ENCODE data around the gene INPP1.

The INPP1 gene

GRCh38 chr2:190366248-190366753, 22.9 kb downstream of the INPP1 start:
- intact Hi-C loops (cut with DNase I; ENCODE audit: low total_unique reads): no loop called here
- Histone ChIP-seq H3K4me3 (no peak overlapping the region), H3K27me3 (no peaks in the 10 kb centered on the region), H3K9me3 (no peaks in the 10 kb centered on the region), H3K36me3 (peaks cover 22 to 51% (median 40%) of the 10 kb centered on the region in 3 donors), H3K27ac (no peak overlapping the region), H3K4me1 (no peaks in the 10 kb centered on the region)
- TF ChIP-seq CTCF (IDR thresholded peaks at IDR 0.05): no peak
- no peak for DNase-seq

GRCh38 chr2:190367091-190367490, 23.7 kb downstream of the INPP1 start:
- TF ChIP-seq CTCF (IDR thresholded peaks at IDR 0.05): no peak
- H3K27ac ChIP-seq: no peak overlapping the region
- peaks cover 0 to 3% (median 0%) of the 10 kb centered on the region in 4 donors for H3K4me1 ChIP-seq
- H3K4me3 ChIP-seq: no peak overlapping the region
- no peaks in the 10 kb centered on the region for H3K27me3 ChIP-seq
- DNase-seq: no peak
- H3K9me3 ChIP-seq: no peaks in the 10 kb centered on the region
- peaks cover 22 to 51% (median 41%) of the 10 kb centered on the region in 3 donors for H3K36me3 ChIP-seq
- intact Hi-C loops (cut with DNase I; ENCODE audit: low total_unique reads): no loop called here

- no peaks in the 10 kb centered on the region for H3K27me3 ChIP-seq
- H3K4me1 ChIP-seq: peaks cover 0 to 5% (median 0%) of the 10 kb centered on the region in 4 donors
- H3K4me3 ChIP-seq: no peak overlapping the region
- intact Hi-C loops (cut with DNase I; ENCODE audit: low total_unique reads): loop anchor here (5.0 kb wide), 1 partner anchor 282 kb away; no protein-coding TSS in a partner anchor
- H3K36me3 ChIP-seq: peaks cover 17 to 51% (median 27%) of the 10 kb centered on the region in 3 donors
- no peaks in the 10 kb centered on the region for H3K9me3 ChIP-seq
- no peak for TF ChIP-seq CTCF (IDR thresholded peaks at IDR 0.05)
- no peak for DNase-seq
- H3K27ac ChIP-seq: no peak overlapping the region
Measured at GRCh38 chr2:190369635-190370034, 26.2 kb downstream of the INPP1 start.

- Histone ChIP-seq H3K27ac (no peak overlapping the region), H3K36me3 (peaks cover 0 to 3% (median 2%) of the 10 kb centered on the region in 3 donors), H3K4me3 (no peak overlapping the region), H3K9me3 (no peaks in the 10 kb centered on the region), H3K4me1 (peaks cover 0 to 5% (median 0%) of the 10 kb centered on the region in 4 donors), H3K27me3 (no peaks in the 10 kb centered on the region)
- DNase-seq: no peak
- no peak for TF ChIP-seq CTCF (IDR thresholded peaks at IDR 0.05)
- intact Hi-C loops (cut with DNase I; ENCODE audit: low total_unique reads): no loop called here
Measured at GRCh38 chr2:190376083-190376482, 32.7 kb downstream of the INPP1 start.

- DNase-seq: no peak
- intact Hi-C loops (cut with DNase I; ENCODE audit: low total_unique reads): no loop called here
- Histone ChIP-seq H3K27ac (no peak overlapping the region), H3K4me1 (peaks cover 0 to 5% (median 0%) of the 10 kb centered on the region in 4 donors), H3K36me3 (no peaks in the 10 kb centered on the region), H3K9me3 (no peaks in the 10 kb centered on the region), H3K4me3 (no peak overlapping the region), H3K27me3 (no peaks in the 10 kb centered on the region)
- TF ChIP-seq CTCF (IDR thresholded peaks at IDR 0.05): no peak
Measured at GRCh38 chr2:190376591-190377245, 33.3 kb downstream of the INPP1 start.

All from tibial artery (tissue), 4 donors.